GM12878 (cell line): ENCODE results near the gene ENPP7. TPM values are rescaled to one million over a fixed set of nuclear protein-coding genes. Genes with fewer than 3 reads are reported as not detected.

Source experiments
- ATAC-seq: fragments of 200-7000 bp; cut with Tn5 transposase; 3 replicates; pipeline ENCODE4 v1.9.1; 2020; ENCODE audit warnings: mild to moderate bottlenecking, moderate library complexity
- BruUV-seq: library from RNA; stranded (reverse); fragments of 400-500 nt; replicated peaks from 2 replicates; lab custom pipeline; 2021; lab: Mats Ljungman, UMichigan
- CTCF ChIA-PET: fragments of 300-600 bp; sonication (Branson Sonifier 250); formaldehyde crosslinking; extraction: SDS; loops from one replicate; lab custom pipeline; 2021; ENCODE audit warnings: inconsistent platforms; lab: Yijun Ruan, JAX
- POLR2A ChIA-PET: fragments of 350-600 bp; formaldehyde crosslinking; extraction: SDS; loops from one replicate; lab custom pipeline; 2021; ENCODE audit warnings: inconsistent platforms; lab: Charles Lee
- RAD21 ChIA-PET: fragments of 300-600 bp; sonication (Branson Sonifier 250); formaldehyde crosslinking; loops from one replicate; lab custom pipeline; 2023; ENCODE audit warnings: antibody characterized with exemption; ENCODE audit not compliant: unreplicated experiment; lab: Charles Lee
- SMC1A ChIA-PET: fragments of 300-600 bp; sonication (Branson Sonifier 250); formaldehyde crosslinking; loops from one replicate; lab custom pipeline; 2023; ENCODE audit not compliant: unreplicated experiment, uncharacterized antibody; lab: Charles Lee
- DNase-seq: peaks from one replicate; pipeline ENCODE4 v3.0.0-alpha.2; 2011; ENCODE audit warnings: low read depth, low spot score
- FAIRE-seq: peaks from 3 replicates; lab custom pipeline; 2011; peaks lifted over from hg19 to GRCh38; lab: Jason Lieb, UNC
- H2AFZ ChIP-seq: 2 replicates; pipeline ENCODE4 v1.6.0; 2011; ENCODE audit warnings: low read depth, low read length, control low read depth; ENCODE audit not compliant: control insufficient read depth
- H3K27ac ChIP-seq: 2 replicates; pipeline ENCODE4 v1.5.1; 2011; ENCODE audit warnings: control low read depth; ENCODE audit not compliant: control insufficient read depth, insufficient read depth
- H3K27me3 ChIP-seq, 2 experiments: replicated peaks in 1 of 2; 2 replicates each; pipeline versions ENCODE4 v1.6.0 to v1.6.1; 2011; ENCODE audit warnings: low read length in 1 of 2; ENCODE audit not compliant: control insufficient read depth in 2 of 2, insufficient read depth in 2 of 2
- H3K36me3 ChIP-seq, 2 experiments: 2 replicates each; pipeline ENCODE4 v1.5.1; 2011; ENCODE audit warnings: low read length in 1 of 2; ENCODE audit not compliant: control insufficient read depth in 2 of 2, insufficient read depth in 2 of 2
- H3K4me1 ChIP-seq: 2 replicates; pipeline ENCODE4 v1.6.1; 2011; ENCODE audit warnings: mild to moderate bottlenecking, low read length, moderate library complexity, mixed read lengths; ENCODE audit not compliant: control insufficient read depth, insufficient read depth
- H3K4me2 ChIP-seq: 2 replicates; pipeline ENCODE4 v1.6.0; 2011; ENCODE audit warnings: control low read depth; ENCODE audit not compliant: control insufficient read depth, insufficient read depth
- H3K4me3 ChIP-seq: fragments of 200-600 bp; sonication (generic); 2 replicates; pipeline ENCODE4 v1.5.1; 2016
- H3K79me2 ChIP-seq: 2 replicates; pipeline ENCODE4 v1.6.0; 2011; ENCODE audit warnings: low read length; ENCODE audit not compliant: control insufficient read depth, insufficient read depth
- H3K9ac ChIP-seq: 2 replicates; pipeline ENCODE4 v1.8.0; 2011; ENCODE audit warnings: low read length, control low read depth, mixed read lengths; ENCODE audit not compliant: control insufficient read depth, insufficient read depth
- H3K9me3 ChIP-seq: replicated peaks from 3 replicates; pipeline ENCODE4 v1.5.1; 2011; ENCODE audit warnings: mild to moderate bottlenecking, low read length; ENCODE audit not compliant: control insufficient read depth, insufficient read depth
- H4K20me1 ChIP-seq: 2 replicates; pipeline ENCODE4 v1.6.0; 2011; ENCODE audit not compliant: control insufficient read depth, insufficient read depth
- ETV6 ChIP-seq, 2 experiments: fragments of 450-650 bp in 1 of 2; IDR thresholded peaks in 1 of 2; conservative IDR thresholded peaks in 1 of 2; 2 replicates each; pipeline ENCODE4 v1.6.1; 2014; ENCODE audit warnings: antibody characterized with exemption in 1 of 2, borderline replicate concordance in 1 of 2, low read depth in 1 of 2, mild to moderate bottlenecking in 1 of 2, moderate library complexity in 1 of 2
- HSF1 ChIP-seq: fragments of 150-350 bp; IDR thresholded peaks from 2 replicates; pipeline ENCODE4 v1.6.1; 2014; ENCODE audit warnings: mild to moderate bottlenecking, low read depth, low read length
- IRF4 ChIP-seq: IDR thresholded peaks from 2 replicates; pipeline ENCODE4 v1.6.1; 2011; ENCODE audit warnings: low read depth, low read length
- KAT2A ChIP-seq: conservative IDR thresholded peaks from 2 replicates; pipeline ENCODE4 v1.6.1; 2011; ENCODE audit warnings: low read depth, low read length; ENCODE audit not compliant: control insufficient read depth
- MEF2A ChIP-seq: IDR thresholded peaks from 2 replicates; pipeline ENCODE4 v1.6.1; 2011; ENCODE audit warnings: low read depth, mild to moderate bottlenecking, low read length, moderate library complexity; ENCODE audit not compliant: insufficient read depth
- MEF2B ChIP-seq: fragments of 450-650 bp; IDR thresholded peaks from 2 replicates; pipeline ENCODE4 v1.6.1; 2018; ENCODE audit warnings: mild to moderate bottlenecking, moderate library complexity; ENCODE audit not compliant: partially characterized antibody, poor library complexity, severe bottlenecking
- WGBS: methylation state at CpG from one replicate; pipeline ENCODE4 v1.1.6; 2016; ENCODE audit warnings: low lambda C conversion rate; ENCODE audit not compliant: insufficient replicate concordance, insufficient coverage; ENCODE audit errors: missing lambda C conversion rate; 5-methylcytosine and 5-hydroxymethylcytosine counted together
- in situ Hi-C: fragments of 300-500 bp; cut with MboI; formaldehyde crosslinking; loops from 9 replicates; pipeline ENCODE4 v1.14.3; 2018; ENCODE audit warnings: mixed read lengths
- intact Hi-C: fragments of 100-400 bp; cut with micrococcal nuclease; formaldehyde crosslinking; loops from one replicate; pipeline ENCODE4 v1.14.2; 2022; ENCODE audit not compliant: unreplicated experiment
- polyA plus RNA-seq, 11 experiments: library from polyadenylated mRNA; depleted of rRNA in 4 of 11; unstranded in 6 of 11; stranded (reverse) in 5 of 11; fragments of >200 nt; fragmentation: Nextera tagmentation in 4 of 11; fragmentation: Illumina TruSeq in 1 of 11; extraction: Ambion mirVana in 4 of 11; extraction: Trizol in 1 of 11; gene quantifications; 1 replicate in 1 of 11; 2 replicates in 10 of 11; pipeline versions ENCODE4 v1.2.1 to v1.2.3, GENCODE V29; 2011 to 2016; ENCODE audit warnings: inconsistent platforms in 2 of 11, missing spikeins in 2 of 11, low read depth in 1 of 11
- total RNA-seq, 4 experiments: library from RNA; depleted of rRNA in 3 of 4; stranded (reverse); fragments of >200 nt in 3 of 4; fragmentation: Illumina TruSeq in 1 of 4; extraction: Trizol in 1 of 4; gene quantifications; 2 replicates each; pipeline versions ENCODE4 v1.2.1 to v1.2.3, GENCODE V29; 2013 to 2021

The ENPP7 gene
- total and polyA plus RNA-seq, 10 of the 15 experiments (the other 5 are each of a cell fraction or from before 2014, with no cell fraction given) = 0.04 to 0.41 (median 0.18) TPM; not detected in 1

DNA sequence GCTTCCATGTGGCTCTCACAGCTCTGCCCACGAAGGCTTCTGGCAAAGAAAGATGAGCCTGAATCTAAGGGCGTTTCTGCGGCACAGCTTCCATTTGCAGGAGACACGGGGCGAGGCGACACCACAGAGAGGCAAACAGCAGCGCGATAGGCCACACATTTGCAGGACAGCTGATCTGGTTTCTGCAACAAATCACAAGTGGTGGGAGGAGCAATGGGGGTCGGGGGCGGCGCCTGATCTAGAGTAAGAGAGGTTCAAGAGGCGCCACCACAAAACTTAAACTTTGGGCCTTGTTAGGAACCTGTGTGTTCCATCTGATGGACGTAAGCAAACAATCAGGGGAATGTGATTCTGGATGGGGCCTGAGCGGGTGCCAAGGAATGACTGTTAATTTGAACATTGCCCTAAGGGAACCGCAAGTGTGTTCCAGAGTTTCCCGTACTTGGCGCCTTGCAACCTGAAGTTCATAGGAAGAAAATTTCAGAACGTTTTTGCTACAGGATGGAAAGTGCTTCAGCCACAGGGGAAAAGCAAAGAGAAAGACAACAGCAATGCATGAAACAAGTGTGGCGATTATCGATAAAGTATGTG is 18.9 kb upstream of the ENPP7 start:
- H4K20me1 ChIP-seq = no peaks in the 10 kb centered on the region
- ATAC-seq (no peak), DNase-seq (no peak), FAIRE-seq (no peak)
- intact Hi-C loops (no loop called here), in situ Hi-C loops (no loop called here)
- ChIA-PET POLR2A (no interaction called here), CTCF (interaction anchor here (1.1 kb wide), 1 partner anchor 17 kb away, joined by 3 read pairs; no protein-coding TSS in a partner anchor), RAD21 (no interaction called here), SMC1A (no interaction called here)
- no peaks in the 10 kb centered on the region for H3K4me1 ChIP-seq
- no peaks in the 10 kb centered on the region for H3K36me3 ChIP-seq
- H3K9ac ChIP-seq = no peak overlapping the region
- H3K27me3 ChIP-seq = no peaks in the 10 kb centered on the region
- no peak for TF ChIP-seq MEF2A
- no peaks in the 10 kb centered on the region; the same call in 2 of the 3 replicates for H3K9me3 ChIP-seq
- no TSS peak for BruUV-seq
- no peak overlapping the region for H3K4me2 ChIP-seq
- H2AFZ ChIP-seq = no peak overlapping the region
- H3K27ac ChIP-seq = no peak overlapping the region
- no peak overlapping the region for H3K4me3 ChIP-seq
- H3K79me2 ChIP-seq = no peaks in the 10 kb centered on the region
- 77% methylated on average over 20 of the region's 20 CpGs for WGBS

DNA sequence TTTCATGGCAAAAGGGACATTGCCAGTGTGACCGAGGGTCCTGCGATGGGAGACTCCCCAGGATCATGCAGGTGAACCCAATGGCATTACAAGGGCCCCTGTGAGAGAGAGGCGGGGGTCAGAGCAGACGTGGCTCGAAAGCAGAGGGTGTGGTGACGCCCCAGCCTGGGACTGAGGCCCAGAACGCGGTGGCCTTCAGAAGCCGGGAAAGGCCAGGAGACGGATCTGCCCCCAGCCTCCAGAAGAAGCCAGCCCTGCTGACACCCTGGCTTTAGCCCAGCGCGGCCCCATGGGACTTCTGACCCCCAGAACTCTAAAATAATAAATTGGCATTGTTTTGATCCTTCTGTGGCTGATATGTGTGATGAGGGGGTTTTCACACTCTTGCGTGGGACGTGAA is 17.4 kb upstream of the ENPP7 start:
- H2AFZ ChIP-seq = no peak overlapping the region
- no peaks in the 10 kb centered on the region for H3K4me1 ChIP-seq
- ATAC-seq (no peak), FAIRE-seq (no peak), DNase-seq (no peak)
- no peaks in the 10 kb centered on the region for H3K27me3 ChIP-seq
- H4K20me1 ChIP-seq = no peaks in the 10 kb centered on the region
- WGBS = 62% methylated on average over 14 of the region's 14 CpGs
- no TSS peak for BruUV-seq
- in situ Hi-C loops = no loop called here
- RAD21 ChIA-PET = no interaction called here
- no peaks in the 10 kb centered on the region for H3K36me3 ChIP-seq
- TF ChIP-seq MEF2B (no peak), KAT2A (no peak), ETV6 (conservative IDR thresholded peaks at IDR 0.05 in 1 of 2, IDR thresholded peaks at IDR 0.05 in 1 of 2; ENCODE audit: borderline replicate concordance in 1 of 2, low read depth in 1 of 2) (no peak), HSF1 (no peak), IRF4 (no peak)
- H3K27ac ChIP-seq = no peak overlapping the region
- H3K4me2 ChIP-seq = no peak overlapping the region
- CTCF ChIA-PET = no interaction called here
- no peaks in the 10 kb centered on the region; the same call in 2 of the 3 replicates for H3K9me3 ChIP-seq
- POLR2A ChIA-PET = no interaction called here
- no peak overlapping the region for H3K9ac ChIP-seq
- intact Hi-C loops = no loop called here
- SMC1A ChIA-PET = no interaction called here
- H3K4me3 ChIP-seq = no peak overlapping the region
- H3K79me2 ChIP-seq = no peaks in the 10 kb centered on the region
